Neural crest cell (in vitro differentiated cells): ENCODE data around the gene PLD6. TPM values are rescaled to one million over a fixed set of nuclear protein-coding genes. Genes with fewer than 3 reads are reported as not detected.
"Not testable (repeated sequence)": the region's sequence is repeated elsewhere in the genome, so short reads cannot be mapped to it uniquely, and the experiment has no call there.

ENCODE experiments used
- DNase-seq: peaks from one replicate; pipeline ENCODE4 v3.0.0; 2021; ENCODE audit warnings: low read depth, mixed read lengths, low spot score
- H3K27ac Mint-ChIP-seq: one replicate; pipeline ENCODE4 v1.8.0; 2021; ENCODE audit warnings: mild to moderate bottlenecking, mixed read lengths; ENCODE audit not compliant: unreplicated experiment
- H3K27me3 Mint-ChIP-seq: 2 replicates; pipeline ENCODE4 v1.8.0; 2021; ENCODE audit warnings: low read depth, mild to moderate bottlenecking, mixed read lengths
- H3K36me3 Mint-ChIP-seq: 2 replicates; pipeline ENCODE4 v1.8.0; 2021; ENCODE audit warnings: low read depth, mild to moderate bottlenecking, mixed read lengths
- H3K4me1 Mint-ChIP-seq: 2 replicates; pipeline ENCODE4 v1.8.0; 2021; ENCODE audit warnings: mixed read lengths
- H3K4me3 Mint-ChIP-seq: one replicate; pipeline ENCODE4 v1.8.0; 2021; ENCODE audit warnings: mild to moderate bottlenecking, mixed read lengths
- H3K9me3 Mint-ChIP-seq: 2 replicates; pipeline ENCODE4 v1.8.0; 2021; ENCODE audit warnings: mixed read lengths
- CTCF ChIP-seq: fragments of 200-600 bp; sonication (generic); conservative IDR thresholded peaks from 2 replicates; pipeline ENCODE4 v1.5.0; 2021; ENCODE audit warnings: antibody characterized with exemption, mild to moderate bottlenecking
- total RNA-seq: library from RNA; stranded (reverse); gene quantifications from 2 replicates; pipeline ENCODE4 v1.2.1, GENCODE V29; 2021

The PLD6 gene
- total RNA-seq, 1 donor from 2014 or later, result 0.23 TPM

DNA sequence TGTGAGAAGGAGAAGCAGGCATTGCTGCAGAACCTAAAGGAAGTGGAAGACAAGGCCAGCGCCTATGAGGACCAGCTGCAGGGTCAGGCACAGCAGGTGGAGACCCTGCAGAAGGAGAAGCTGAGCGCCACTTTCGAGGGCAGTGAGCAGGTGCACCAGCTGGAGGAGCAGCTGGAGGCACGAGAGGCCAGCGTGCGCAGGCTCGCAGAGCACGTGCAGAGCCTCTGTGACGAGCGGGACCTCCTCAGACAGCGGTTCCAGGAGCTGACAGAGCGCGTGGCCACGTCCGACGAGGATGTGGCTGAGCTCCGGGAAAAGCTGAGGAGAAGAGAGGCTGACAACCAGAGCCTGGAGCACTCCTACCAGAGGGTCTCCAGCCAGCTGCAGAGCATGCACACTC lies 41.5 kb downstream of the PLD6 start:
- no peaks in the 10 kb centered on the region for H3K27me3 Mint-ChIP-seq
- H3K27ac Mint-ChIP-seq, result no peak overlapping the region
- H3K9me3 Mint-ChIP-seq, result no peaks in the 10 kb centered on the region

DNA sequence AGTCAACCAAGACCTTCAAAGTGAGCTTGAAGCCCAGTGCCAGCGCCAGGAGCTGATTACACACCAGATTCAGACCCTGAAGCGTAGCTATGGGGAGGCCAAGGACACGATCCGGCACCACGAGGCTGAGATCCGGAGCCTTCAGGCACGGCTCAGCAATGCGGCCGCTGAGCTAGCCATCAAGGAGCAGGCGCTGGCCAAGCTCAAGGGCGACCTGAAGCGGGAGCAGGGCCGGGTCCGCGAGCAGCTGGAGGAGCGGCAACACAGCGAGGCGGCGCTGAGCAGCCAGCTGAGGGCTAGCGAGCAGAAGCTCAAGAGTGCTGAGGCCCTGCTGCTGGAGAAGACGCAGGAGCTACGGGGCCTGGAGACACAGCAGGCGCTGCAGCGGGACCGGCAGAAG lies 42.0 kb downstream of the PLD6 start:
- no peak for TF ChIP-seq CTCF
- no peak overlapping the region for H3K27ac Mint-ChIP-seq
- no peak overlapping the region for H3K4me3 Mint-ChIP-seq
- H3K9me3 Mint-ChIP-seq, result no peaks in the 10 kb centered on the region
- peaks cover 13% of the 10 kb centered on the region for H3K36me3 Mint-ChIP-seq
- H3K4me1 Mint-ChIP-seq, result no peaks in the 10 kb centered on the region
- DNase-seq, result no peak
- H3K27me3 Mint-ChIP-seq, result no peaks in the 10 kb centered on the region

More for the DNA sequence above, 41.5 kb downstream of the PLD6 start:
- no peak overlapping the region for H3K4me3 Mint-ChIP-seq
- peaks cover 13% of the 10 kb centered on the region for H3K36me3 Mint-ChIP-seq
- no peaks in the 10 kb centered on the region for H3K4me1 Mint-ChIP-seq
- DNase-seq, result no peak
- no peak for TF ChIP-seq CTCF

DNA sequence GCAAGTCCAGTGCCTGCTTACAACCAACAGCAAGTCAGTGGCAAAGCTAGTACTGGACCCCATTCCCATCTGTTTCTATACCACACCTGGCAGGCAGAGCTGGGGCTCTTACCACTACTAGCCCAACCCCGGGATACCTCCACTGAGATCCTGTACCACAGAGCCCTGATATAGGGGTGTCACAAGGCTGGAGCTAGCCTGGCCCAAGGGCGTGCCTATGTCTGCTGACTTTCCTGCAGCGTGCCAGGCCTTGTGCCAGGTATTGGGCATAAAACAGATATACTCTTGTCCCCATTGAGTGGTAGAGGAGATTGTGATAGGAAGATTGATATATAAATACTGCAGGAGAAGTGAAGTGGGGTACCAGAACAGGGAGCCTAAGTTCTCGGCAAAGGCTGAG lies 44.4 kb downstream of the PLD6 start:
- Mint-ChIP-seq H3K9me3 (no peaks in the 10 kb centered on the region), H3K4me3 (no peak overlapping the region), H3K36me3 (peaks cover 7% of the 10 kb centered on the region), H3K27me3 (no peaks in the 10 kb centered on the region), H3K27ac (no peak overlapping the region), H3K4me1 (no peaks in the 10 kb centered on the region)
- DNase-seq, result no peak
- no peak for TF ChIP-seq CTCF

DNA sequence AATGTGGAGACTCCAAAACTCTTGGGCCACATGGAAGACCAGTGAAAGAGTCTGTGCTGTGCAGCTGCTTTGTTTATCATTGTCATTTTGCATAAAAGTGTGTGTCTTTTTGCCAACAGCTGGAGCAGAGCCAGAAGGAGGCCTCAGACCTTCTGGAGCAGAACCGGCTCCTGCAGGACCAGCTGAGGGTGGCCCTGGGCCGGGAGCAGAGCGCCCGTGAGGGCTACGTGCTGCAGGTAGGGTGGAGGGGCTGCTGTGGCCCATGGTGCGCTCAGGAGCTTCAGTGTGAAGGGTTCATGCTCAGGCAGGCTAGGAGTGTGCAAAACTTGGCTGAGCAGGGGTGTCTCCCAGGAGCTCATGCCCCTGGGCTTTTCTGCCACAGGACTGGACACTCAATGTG lies 45.0 kb downstream of the PLD6 start:
- H3K27me3 Mint-ChIP-seq, result no peaks in the 10 kb centered on the region
- no peaks in the 10 kb centered on the region for H3K9me3 Mint-ChIP-seq
- H3K4me1 Mint-ChIP-seq, result no peaks in the 10 kb centered on the region
- peaks cover 8% of the 10 kb centered on the region for H3K36me3 Mint-ChIP-seq
- DNase-seq, result no peak
- no peak overlapping the region for H3K27ac Mint-ChIP-seq
- no peak for TF ChIP-seq CTCF
- no peak overlapping the region for H3K4me3 Mint-ChIP-seq

- DNase-seq, result no peak
Measured at GRCh38 chr17:17159571-17159970, 46.6 kb downstream of the PLD6 start.

DNA sequence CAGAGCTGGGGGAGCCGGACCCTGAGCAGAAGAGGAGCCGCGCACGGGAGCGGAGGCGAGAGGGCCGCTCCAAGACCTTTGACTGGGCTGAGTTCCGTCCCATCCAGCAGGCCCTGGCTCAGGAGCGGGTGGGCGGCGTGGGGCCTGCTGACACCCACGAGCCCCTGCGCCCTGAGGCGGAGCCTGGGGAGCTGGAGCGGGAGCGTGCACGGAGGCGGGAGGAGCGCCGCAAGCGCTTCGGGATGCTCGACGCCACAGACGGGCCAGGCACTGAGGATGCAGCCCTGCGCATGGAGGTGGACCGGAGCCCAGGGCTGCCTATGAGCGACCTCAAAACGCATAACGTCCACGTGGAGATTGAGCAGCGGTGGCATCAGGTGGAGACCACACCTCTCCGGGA lies 47.6 kb downstream of the PLD6 start:
- not testable (repeated sequence) for H3K36me3 Mint-ChIP-seq, H3K27ac Mint-ChIP-seq

More at GRCh38 chr17:17159571-17159970, 46.6 kb downstream of the PLD6 start:
- Mint-ChIP-seq H3K27ac (no peak overlapping the region), H3K9me3 (no peaks in the 10 kb centered on the region), H3K4me3 (no peak overlapping the region), H3K27me3 (no peaks in the 10 kb centered on the region), H3K4me1 (no peaks in the 10 kb centered on the region), H3K36me3 (peaks cover 4% of the 10 kb centered on the region)
- TF ChIP-seq CTCF, result no peak

More for the DNA sequence above, 47.6 kb downstream of the PLD6 start:
- not testable (repeated sequence) for DNase-seq, H3K9me3 Mint-ChIP-seq, H3K4me1 Mint-ChIP-seq, H3K4me3 Mint-ChIP-seq, H3K27me3 Mint-ChIP-seq
